Measurements from ENCODE around the gene ALK. TPM values are rescaled to one million over a fixed set of nuclear protein-coding genes. Genes with fewer than 3 reads are reported as not detected.

The ALK gene
- total RNA-seq, 1 experiment from 2014 or later: 4.8 TPM

- no peak for DNase-seq (ENCODE audit: low read depth, low spot score)
- in situ Hi-C loops (cut with HindIII; ENCODE audit: low pct_unique_long_range_greater_than_20kb, low sequenced_read_pairs): no loop called here
Measured at GRCh38 chr2:29394981-29395350, 526.4 kb downstream of the ALK start.

GRCh38 chr2:29394311-29394980, 526.9 kb downstream of the ALK start:
- DNase-seq (ENCODE audit: low read depth, low spot score): no peak
- in situ Hi-C loops (cut with HindIII; ENCODE audit: low pct_unique_long_range_greater_than_20kb, low sequenced_read_pairs): no loop called here

- in situ Hi-C loops (cut with HindIII; ENCODE audit: low pct_unique_long_range_greater_than_20kb, low sequenced_read_pairs): no loop called here
- no peak for DNase-seq (ENCODE audit: low read depth, low spot score)
Measured at GRCh38 chr2:29393676-29394075, 527.7 kb downstream of the ALK start.

GRCh38 chr2:29392774-29393173, 528.6 kb downstream of the ALK start:
- no peak for DNase-seq (ENCODE audit: low read depth, low spot score)
- in situ Hi-C loops (cut with HindIII; ENCODE audit: low pct_unique_long_range_greater_than_20kb, low sequenced_read_pairs): no loop called here

- in situ Hi-C loops (cut with HindIII; ENCODE audit: low pct_unique_long_range_greater_than_20kb, low sequenced_read_pairs): no loop called here
Measured at GRCh38 chr2:29390136-29390535, 531.2 kb downstream of the ALK start.

GRCh38 chr2:29389686-29390085, 531.7 kb downstream of the ALK start:
- in situ Hi-C loops (cut with HindIII; ENCODE audit: low pct_unique_long_range_greater_than_20kb, low sequenced_read_pairs): no loop called here

More at GRCh38 chr2:29390136-29390535, 531.2 kb downstream of the ALK start:
- DNase-seq (ENCODE audit: low read depth, low spot score): no peak

GRCh38 chr2:29388071-29388470, 533.3 kb downstream of the ALK start:
- DNase-seq (ENCODE audit: low read depth, low spot score): no peak
- in situ Hi-C loops (cut with HindIII; ENCODE audit: low pct_unique_long_range_greater_than_20kb, low sequenced_read_pairs): no loop called here

More at GRCh38 chr2:29389686-29390085, 531.7 kb downstream of the ALK start:
- no peak for DNase-seq (ENCODE audit: low read depth, low spot score)

GRCh38 chr2:29382486-29382885, 538.9 kb downstream of the ALK start:
- DNase-seq (ENCODE audit: low read depth, low spot score): no peak
- in situ Hi-C loops (cut with HindIII; ENCODE audit: low pct_unique_long_range_greater_than_20kb, low sequenced_read_pairs): no loop called here

- in situ Hi-C loops (cut with HindIII; ENCODE audit: low pct_unique_long_range_greater_than_20kb, low sequenced_read_pairs): no loop called here
- DNase-seq (ENCODE audit: low read depth, low spot score): no peak
Measured at GRCh38 chr2:29377788-29378187, 543.6 kb downstream of the ALK start.

- DNase-seq (ENCODE audit: low read depth, low spot score): no peak
- in situ Hi-C loops (cut with HindIII; ENCODE audit: low pct_unique_long_range_greater_than_20kb, low sequenced_read_pairs): no loop called here
Measured at GRCh38 chr2:29376541-29376940, 544.8 kb downstream of the ALK start.

- DNase-seq (ENCODE audit: low read depth, low spot score): no peak
Measured at GRCh38 chr2:29375843-29376242, 545.5 kb downstream of the ALK start.

GRCh38 chr2:29374823-29375222, 546.6 kb downstream of the ALK start:
- in situ Hi-C loops (cut with HindIII; ENCODE audit: low pct_unique_long_range_greater_than_20kb, low sequenced_read_pairs): no loop called here
- DNase-seq (ENCODE audit: low read depth, low spot score): no peak

More at GRCh38 chr2:29375843-29376242, 545.5 kb downstream of the ALK start:
- in situ Hi-C loops (cut with HindIII; ENCODE audit: low pct_unique_long_range_greater_than_20kb, low sequenced_read_pairs): no loop called here

- DNase-seq (ENCODE audit: low read depth, low spot score): no peak
- in situ Hi-C loops (cut with HindIII; ENCODE audit: low pct_unique_long_range_greater_than_20kb, low sequenced_read_pairs): no loop called here
Measured at GRCh38 chr2:29373870-29374269, 547.5 kb downstream of the ALK start.

GRCh38 chr2:29372185-29372584, 549.2 kb downstream of the ALK start:
- in situ Hi-C loops (cut with HindIII; ENCODE audit: low pct_unique_long_range_greater_than_20kb, low sequenced_read_pairs): no loop called here
- no peak for DNase-seq (ENCODE audit: low read depth, low spot score)

GRCh38 chr2:29370581-29371125, 550.7 kb downstream of the ALK start:
- in situ Hi-C loops (cut with HindIII; ENCODE audit: low pct_unique_long_range_greater_than_20kb, low sequenced_read_pairs): no loop called here
- DNase-seq (ENCODE audit: low read depth, low spot score): no peak

GRCh38 chr2:29370173-29370572, 551.2 kb downstream of the ALK start:
- in situ Hi-C loops (cut with HindIII; ENCODE audit: low pct_unique_long_range_greater_than_20kb, low sequenced_read_pairs): no loop called here
- no peak for DNase-seq (ENCODE audit: low read depth, low spot score)

GRCh38 chr2:29368659-29369040, 552.7 kb downstream of the ALK start:
- in situ Hi-C loops (cut with HindIII; ENCODE audit: low pct_unique_long_range_greater_than_20kb, low sequenced_read_pairs): no loop called here
- no peak for DNase-seq (ENCODE audit: low read depth, low spot score)

- no peak for DNase-seq (ENCODE audit: low read depth, low spot score)
- in situ Hi-C loops (cut with HindIII; ENCODE audit: low pct_unique_long_range_greater_than_20kb, low sequenced_read_pairs): no loop called here
Measured at GRCh38 chr2:29367986-29368658, 553.3 kb downstream of the ALK start.

GRCh38 chr2:29363111-29363510, 558.3 kb downstream of the ALK start:
- in situ Hi-C loops (cut with HindIII; ENCODE audit: low pct_unique_long_range_greater_than_20kb, low sequenced_read_pairs): no loop called here
- DNase-seq (ENCODE audit: low read depth, low spot score): no peak
